Liver (tissue), 3 donors: ENCODE data around the gene GRID1.

Experiments
- CTCF ChIP-seq: fragments of 150-350 bp; IDR thresholded peaks from 2 replicates; pipeline ENCODE4 v1.5.1; 2017; ENCODE audit warnings: improper control_type of control experiment, low read depth, low read length; ENCODE audit not compliant: missing input control
- MAX ChIP-seq: IDR thresholded peaks from 2 replicates; pipeline ENCODE4 v1.6.1; 2016; ENCODE audit warnings: antibody characterized with exemption
- RAD21 ChIP-seq, 2 donors: IDR thresholded peaks; 2 replicates each; pipeline ENCODE4 v1.6.1; 2016; ENCODE audit warnings: antibody characterized with exemption in 2 of 2, mild to moderate bottlenecking in 2 of 2
- REST ChIP-seq: IDR thresholded peaks from 2 replicates; pipeline ENCODE4 v1.6.1; 2016; ENCODE audit warnings: antibody characterized with exemption, mild to moderate bottlenecking
- TAF1 ChIP-seq: conservative IDR thresholded peaks from 2 replicates; pipeline ENCODE4 v1.6.1; 2016; ENCODE audit warnings: antibody characterized with exemption, mild to moderate bottlenecking
- donor health status: healthy.
- donor health status: healthy.

- TF ChIP-seq REST (no peak), CTCF (no peak), MAX (no peak), TAF1 (no peak), RAD21 (IDR thresholded peaks at IDR 0.05) (no peak)
Measured at GRCh38 chr10:85648279-85648754, 718.3 kb downstream of the GRID1 start.
